Fibroblast of lung (primary cell): ENCODE data around the gene HPSE2. TPM values are rescaled to one million over a fixed set of nuclear protein-coding genes. Genes with fewer than 3 reads are reported as not detected.

Experiments used
- DNase-seq, 2 donors: peaks; one replicate each; pipeline versions ENCODE4 v3.0.0 to v3.0.0-alpha.2; 2010; ENCODE audit warnings: low read depth in 2 of 2
- H2AFZ ChIP-seq: 2 replicates; pipeline ENCODE4 v1.5.1; 2012; ENCODE audit warnings: low read length, control low read depth, inconsistent platforms
- H3K27ac ChIP-seq: 2 replicates; pipeline ENCODE4 v1.5.1; 2011; ENCODE audit warnings: low read length, control low read depth; ENCODE audit not compliant: insufficient read depth
- H3K27me3 ChIP-seq: 2 replicates; pipeline ENCODE4 v1.5.1; 2011; ENCODE audit warnings: mild to moderate bottlenecking, low read length; ENCODE audit not compliant: control insufficient read depth, insufficient read depth
- H3K36me3 ChIP-seq: 2 replicates; pipeline ENCODE4 v1.5.1; 2011; ENCODE audit warnings: low read length; ENCODE audit not compliant: control insufficient read depth, insufficient read depth
- H3K4me1 ChIP-seq: 2 replicates; pipeline ENCODE4 v1.5.1; 2011; ENCODE audit warnings: low read length; ENCODE audit not compliant: control insufficient read depth, insufficient read depth; ENCODE audit errors: extremely low read depth
- H3K4me2 ChIP-seq: 2 replicates; pipeline ENCODE4 v1.5.1; 2011; ENCODE audit warnings: low read length, control low read depth; ENCODE audit not compliant: insufficient read depth; ENCODE audit errors: extremely low read depth
- H3K4me3 ChIP-seq, 4 experiments: fragments of 200-600 bp in 1 of 4; sonication (generic) in 1 of 4; replicated peaks in 1 of 4; 2 replicates each; pipeline ENCODE4 v1.5.1; 2011 to 2016; ENCODE audit warnings: low read length in 4 of 4, low read depth in 3 of 4, mild to moderate bottlenecking in 3 of 4, control low read depth in 2 of 4, inconsistent platforms in 1 of 4, mixed read lengths in 1 of 4; ENCODE audit not compliant: insufficient read depth in 1 of 4; ENCODE audit errors: control extremely low read depth in 1 of 4
- H3K79me2 ChIP-seq: 2 replicates; pipeline ENCODE4 v1.5.1; 2012; ENCODE audit warnings: mild to moderate bottlenecking, low read length, inconsistent platforms; ENCODE audit not compliant: control insufficient read depth, insufficient read depth
- H3K9ac ChIP-seq: 2 replicates; pipeline ENCODE4 v1.5.1; 2011; ENCODE audit warnings: mild to moderate bottlenecking, low read length, control low read depth; ENCODE audit not compliant: insufficient read depth
- H3K9me3 ChIP-seq: 2 replicates; pipeline ENCODE4 v1.5.1; 2012; ENCODE audit warnings: low read depth, low read length; ENCODE audit not compliant: control insufficient read depth, insufficient read depth
- H4K20me1 ChIP-seq: 2 replicates; pipeline ENCODE4 v1.5.1; 2011; ENCODE audit warnings: low read length; ENCODE audit not compliant: control insufficient read depth, insufficient read depth; ENCODE audit errors: extremely low read depth
- EZH2 ChIP-seq: IDR thresholded peaks from 2 replicates; pipeline ENCODE4 v1.5.1; 2012; ENCODE audit warnings: low read length, control low read depth, mild to moderate bottlenecking; ENCODE audit errors: missing control alignments
- polyA plus RNA-seq, 2 donors: library from polyadenylated mRNA; depleted of rRNA in 1 of 2; stranded (reverse) in 1 of 2; unstranded in 1 of 2; fragments of >200 nt; gene quantifications; 2 replicates each; pipeline ENCODE4 v1.2.1, GENCODE V29; 2011 to 2012; ENCODE audit warnings: missing spikeins in 1 of 2
- total RNA-seq: library from RNA; depleted of rRNA; stranded (reverse); fragments of >200 nt; gene quantifications from 2 replicates; pipeline ENCODE4 v1.2.1, GENCODE V29; 2014
- TF ChIP-seq, protein P1 (sequence below), 2 donors: IDR thresholded peaks in 1 of 2; conservative IDR thresholded peaks in 1 of 2; 1 replicate in 1 of 2; 2 replicates in 1 of 2; pipeline ENCODE4 v1.5.1; 2011 to 2012; ENCODE audit warnings: low read length in 2 of 2, control low read depth in 1 of 2, inconsistent platforms in 1 of 2, low read depth in 1 of 2, mild to moderate bottlenecking in 1 of 2

Gene HPSE2
- total and polyA plus RNA-seq, 2 donors (not counting 1 experiment from before 2014, with no cell fraction given): 0.02 to 0.17 TPM

DNA sequence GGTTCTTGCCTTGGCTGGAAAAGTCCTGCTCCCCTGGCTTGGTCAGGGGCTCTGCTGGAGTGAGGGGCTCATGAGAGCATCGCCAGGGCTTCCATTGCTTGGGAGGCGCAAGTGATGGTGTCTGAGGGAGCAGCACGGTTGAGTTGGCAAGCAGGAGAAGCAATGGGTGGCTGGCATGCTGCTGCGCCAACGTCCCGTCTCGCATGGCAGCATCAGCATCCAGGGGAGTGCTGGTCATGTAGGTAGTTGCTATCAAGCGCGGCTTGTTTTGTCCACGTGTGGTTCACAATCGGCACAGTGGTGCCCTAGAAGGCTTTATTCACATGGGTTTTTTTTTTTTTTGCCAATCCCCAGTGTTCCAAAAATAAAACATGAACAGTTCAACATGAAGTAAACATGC, 824.5 kb downstream of the HPSE2 start:
- H4K20me1 ChIP-seq: no peaks in the 10 kb centered on the region
- no peaks in the 10 kb centered on the region for H3K9me3 ChIP-seq
- H3K27ac ChIP-seq: no peak overlapping the region
- no peaks in the 10 kb centered on the region for H3K27me3 ChIP-seq
- no peak overlapping the region for H3K9ac ChIP-seq
- peaks cover 15% of the 10 kb centered on the region for H3K4me1 ChIP-seq
- H3K4me3 ChIP-seq: no peak overlapping the region
- H3K36me3 ChIP-seq: peaks cover 9% of the 10 kb centered on the region
- no peak overlapping the region for H2AFZ ChIP-seq
- TF ChIP-seq EZH2: no peak
- DNase-seq: no peak
- H3K4me2 ChIP-seq: no peak overlapping the region
- H3K79me2 ChIP-seq: peaks cover 11% of the 10 kb centered on the region

DNA sequence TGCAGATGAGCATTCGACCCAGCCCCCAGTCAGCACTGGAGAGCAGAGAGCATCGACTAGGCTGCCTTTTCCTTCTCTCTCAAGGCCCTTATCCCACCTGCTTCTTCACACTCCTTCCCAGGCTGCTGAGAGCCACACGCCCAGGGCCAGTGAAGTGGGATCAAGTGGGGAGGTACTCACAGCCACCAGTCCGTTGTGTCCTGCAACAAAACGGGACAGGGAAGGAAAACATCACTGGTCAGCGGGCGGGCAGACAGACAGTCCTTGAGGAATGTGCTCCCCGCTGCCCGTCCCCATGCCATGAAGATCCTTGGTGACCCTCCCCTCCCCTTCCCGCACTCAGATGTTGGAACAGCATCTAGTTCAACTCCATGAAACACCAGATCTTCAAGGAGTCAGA, 824.9 kb downstream of the HPSE2 start:
- Histone ChIP-seq H3K27me3 (no peaks in the 10 kb centered on the region), H3K4me2 (no peak overlapping the region), H2AFZ (no peak overlapping the region), H3K4me3 (no peak overlapping the region), H3K9me3 (no peaks in the 10 kb centered on the region), H3K9ac (no peak overlapping the region), H3K27ac (no peak overlapping the region), H4K20me1 (no peaks in the 10 kb centered on the region), H3K36me3 (peaks cover 9% of the 10 kb centered on the region), H3K4me1 (peaks cover 15% of the 10 kb centered on the region), H3K79me2 (peaks cover 11% of the 10 kb centered on the region)
- TF ChIP-seq EZH2: no peak
- TF ChIP-seq, protein P1, sequence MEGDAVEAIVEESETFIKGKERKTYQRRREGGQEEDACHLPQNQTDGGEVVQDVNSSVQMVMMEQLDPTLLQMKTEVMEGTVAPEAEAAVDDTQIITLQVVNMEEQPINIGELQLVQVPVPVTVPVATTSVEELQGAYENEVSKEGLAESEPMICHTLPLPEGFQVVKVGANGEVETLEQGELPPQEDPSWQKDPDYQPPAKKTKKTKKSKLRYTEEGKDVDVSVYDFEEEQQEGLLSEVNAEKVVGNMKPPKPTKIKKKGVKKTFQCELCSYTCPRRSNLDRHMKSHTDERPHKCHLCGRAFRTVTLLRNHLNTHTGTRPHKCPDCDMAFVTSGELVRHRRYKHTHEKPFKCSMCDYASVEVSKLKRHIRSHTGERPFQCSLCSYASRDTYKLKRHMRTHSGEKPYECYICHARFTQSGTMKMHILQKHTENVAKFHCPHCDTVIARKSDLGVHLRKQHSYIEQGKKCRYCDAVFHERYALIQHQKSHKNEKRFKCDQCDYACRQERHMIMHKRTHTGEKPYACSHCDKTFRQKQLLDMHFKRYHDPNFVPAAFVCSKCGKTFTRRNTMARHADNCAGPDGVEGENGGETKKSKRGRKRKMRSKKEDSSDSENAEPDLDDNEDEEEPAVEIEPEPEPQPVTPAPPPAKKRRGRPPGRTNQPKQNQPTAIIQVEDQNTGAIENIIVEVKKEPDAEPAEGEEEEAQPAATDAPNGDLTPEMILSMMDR (conservative IDR thresholded peaks at IDR 0.05 in 1 of 2, IDR thresholded peaks at IDR 0.05 in 1 of 2; ENCODE audit: low read depth in 1 of 2, low read length in 2 of 2): no peak
- no peak for DNase-seq

DNA sequence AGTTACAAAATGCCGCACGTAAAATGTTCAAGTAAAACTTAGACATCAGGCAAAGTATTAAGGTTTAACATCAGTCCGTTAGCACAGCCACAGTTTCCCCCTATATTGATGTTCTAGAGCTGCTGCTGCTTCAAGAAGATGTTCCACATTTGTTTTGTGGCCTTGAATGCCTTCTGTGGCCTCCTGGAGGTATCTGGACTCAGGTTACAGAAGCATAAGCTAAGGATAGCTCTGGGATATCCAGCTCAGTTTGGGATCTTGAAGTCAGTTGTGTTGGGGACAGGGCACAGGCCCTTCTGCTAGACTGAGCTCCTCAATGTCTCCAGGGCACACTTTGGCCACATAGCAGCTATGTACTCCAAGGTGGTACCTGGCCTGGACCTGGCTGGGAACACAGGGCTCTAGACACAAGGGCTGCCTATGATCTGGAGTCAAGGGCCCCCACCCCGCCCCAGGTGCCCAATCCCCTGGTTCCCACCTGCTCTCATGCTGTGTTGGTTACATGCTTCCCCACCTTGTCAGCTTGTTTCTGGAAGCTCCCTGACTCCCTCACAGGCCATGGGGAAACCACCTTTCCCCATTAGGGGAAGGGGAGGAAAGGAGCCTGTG, 825.4 kb downstream of the HPSE2 start:
- Histone ChIP-seq H3K4me3 (no peak overlapping the region), H3K79me2 (peaks cover 11% of the 10 kb centered on the region), H2AFZ (no peak overlapping the region), H3K9ac (no peak overlapping the region), H3K27me3 (no peaks in the 10 kb centered on the region), H4K20me1 (no peaks in the 10 kb centered on the region), H3K9me3 (no peaks in the 10 kb centered on the region), H3K36me3 (peaks cover 11% of the 10 kb centered on the region), H3K27ac (no peak overlapping the region), H3K4me1 (peaks cover 18% of the 10 kb centered on the region), H3K4me2 (no peak overlapping the region)
- DNase-seq: no peak
- no peak for TF ChIP-seq EZH2
- TF ChIP-seq, protein P1 (conservative IDR thresholded peaks at IDR 0.05 in 1 of 2, IDR thresholded peaks at IDR 0.05 in 1 of 2; ENCODE audit: low read depth in 1 of 2, low read length in 2 of 2): no peak
